GM18508 (cell line): Measurements from ENCODE around the gene ART1.
"Not testable (repeated sequence)": the region's sequence is repeated elsewhere in the genome, so short reads cannot be mapped to it uniquely, and the experiment has no call there.

Experiments
- ATAC-seq: cut with Tn5 transposase; IDR thresholded peaks from one replicate; pipeline ENCODE4 v1.9.1; 2021; ENCODE audit warnings: moderate number of reproducible peaks; ENCODE audit not compliant: insufficient read depth, unreplicated experiment

The ART1 gene

DNA sequence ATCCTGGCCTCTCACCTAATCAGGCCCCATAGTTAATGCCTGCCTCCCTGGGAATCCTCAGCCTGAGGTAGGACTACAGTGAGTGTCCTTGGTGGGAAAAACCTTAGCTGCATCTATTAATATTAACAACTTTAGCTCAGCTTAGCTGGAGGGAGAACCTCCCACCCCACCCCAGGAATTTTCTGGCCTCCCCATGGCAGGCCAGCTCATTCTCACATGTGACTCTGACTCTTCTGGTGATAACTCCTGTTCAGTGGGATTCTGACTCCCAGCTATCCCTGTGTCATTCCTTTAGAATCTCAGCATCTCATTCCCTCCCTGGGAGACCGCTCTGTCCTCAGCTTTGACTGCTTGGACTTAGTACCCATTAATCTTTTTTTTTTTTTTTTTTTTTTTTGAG is 17.6 kb upstream of the ART1 start:
- ATAC-seq, result no peak

- ATAC-seq, result no peak
Measured at GRCh38 chr11:3631331-3631730, 13.6 kb upstream of the ART1 start.

GRCh38 chr11:3632070-3632660 is 12.8 kb upstream of the ART1 start:
- no peak for ATAC-seq

- no peak for ATAC-seq
Measured at GRCh38 chr11:3635641-3636375, 9.1 kb upstream of the ART1 start.

- no peak for ATAC-seq
Measured at GRCh38 chr11:3637201-3637600, 7.7 kb upstream of the ART1 start.

GRCh38 chr11:3638513-3638912 is 6.4 kb upstream of the ART1 start:
- no peak for ATAC-seq

DNA sequence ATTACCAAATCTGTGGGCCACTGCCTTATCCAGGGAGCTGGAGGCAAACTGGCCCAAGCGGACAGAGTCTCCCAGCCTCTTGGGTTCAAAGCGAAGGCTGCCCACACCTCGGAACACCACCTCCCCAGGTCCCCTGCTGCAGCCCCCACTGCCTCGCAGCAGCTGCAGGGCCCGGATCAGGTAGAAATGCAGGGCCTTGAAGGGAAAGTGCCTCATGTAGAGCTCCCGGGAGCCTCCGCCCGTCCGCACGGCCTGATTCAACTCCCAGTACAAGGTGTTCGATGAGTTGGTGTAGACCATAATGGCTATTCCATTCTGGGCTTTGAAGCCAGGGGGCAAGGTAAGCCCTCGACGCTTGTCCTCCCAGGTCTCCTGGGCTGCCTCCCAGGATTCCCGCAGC is 5.1 kb upstream of the ART1 start:
- ATAC-seq, result no peak

DNA sequence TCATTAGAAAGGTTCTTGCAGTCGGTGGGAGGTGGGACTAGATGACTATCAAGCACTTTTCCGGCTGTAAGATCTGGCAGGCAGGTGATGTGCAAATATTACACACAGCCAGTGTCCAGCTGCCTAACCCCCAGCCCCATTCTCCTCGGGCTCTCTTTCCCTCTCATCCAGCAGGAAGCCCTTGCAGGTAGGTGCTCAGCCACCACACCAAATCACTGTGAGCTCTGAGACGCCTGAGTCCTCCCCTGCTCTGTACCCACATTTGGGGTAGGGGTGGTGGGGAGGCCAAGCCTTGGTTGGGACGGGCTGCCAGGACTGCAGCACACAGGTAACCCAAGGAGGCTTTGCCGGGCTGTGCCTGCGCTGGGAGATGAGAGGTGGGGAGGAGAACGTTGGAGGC is 3.7 kb upstream of the ART1 start:
- no peak for ATAC-seq

- ATAC-seq, result no peak
Measured at GRCh38 chr11:3641701-3642070, 3.2 kb upstream of the ART1 start, which contains the start of gene ART5. TSS of gene ART5 (minus strand) at chr11:3641992. CDS start at chr11:3641862, 130 bp downstream.

- ATAC-seq, result no peak
Measured at GRCh38 chr11:3642071-3642951, 2.6 kb upstream of the ART1 start.

DNA sequence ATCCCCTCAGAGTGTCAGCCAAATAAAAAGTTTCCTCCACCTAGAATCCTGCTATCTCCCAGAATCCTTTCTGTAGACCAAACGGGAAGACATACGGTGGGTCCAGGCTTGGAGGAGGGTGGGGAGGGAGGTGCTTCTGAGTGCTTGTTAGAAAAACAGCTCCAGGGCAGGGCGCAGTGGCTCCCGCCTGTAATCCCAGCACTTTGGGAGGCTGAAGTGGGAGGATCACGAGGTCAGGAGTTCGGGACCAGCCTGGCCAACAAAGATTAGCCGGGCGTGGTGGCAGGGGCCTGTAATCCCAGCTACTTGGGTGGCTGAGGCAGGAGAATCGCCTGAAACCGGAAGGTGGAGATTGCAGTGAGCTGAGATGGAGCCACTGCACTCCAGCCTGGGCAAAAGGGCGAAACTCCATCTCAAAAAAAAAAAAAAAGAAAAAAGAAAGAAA is 1.8 kb upstream of the ART1 start:
- ATAC-seq, result not testable (repeated sequence)

DNA sequence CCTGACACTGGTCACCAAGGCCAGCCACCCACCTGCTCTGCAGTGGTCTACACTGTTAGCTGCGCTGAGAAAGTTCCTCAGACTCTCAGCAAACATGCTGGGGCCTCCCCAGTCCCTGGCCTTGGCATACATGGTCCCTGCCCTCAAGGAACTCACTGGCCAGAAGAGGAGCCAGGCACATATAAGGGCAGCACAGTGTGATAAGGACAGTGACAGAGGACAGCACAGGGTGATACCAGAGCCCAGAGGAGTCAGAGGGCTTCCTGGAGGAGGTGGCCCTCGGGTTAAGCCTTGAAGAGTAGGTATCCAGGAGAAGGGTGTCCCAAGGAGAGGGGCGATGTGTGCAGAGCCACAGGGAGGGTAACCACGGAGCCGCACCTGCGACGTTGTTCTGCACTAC is 624 bp downstream of the ART1 start:
- no peak for ATAC-seq

DNA sequence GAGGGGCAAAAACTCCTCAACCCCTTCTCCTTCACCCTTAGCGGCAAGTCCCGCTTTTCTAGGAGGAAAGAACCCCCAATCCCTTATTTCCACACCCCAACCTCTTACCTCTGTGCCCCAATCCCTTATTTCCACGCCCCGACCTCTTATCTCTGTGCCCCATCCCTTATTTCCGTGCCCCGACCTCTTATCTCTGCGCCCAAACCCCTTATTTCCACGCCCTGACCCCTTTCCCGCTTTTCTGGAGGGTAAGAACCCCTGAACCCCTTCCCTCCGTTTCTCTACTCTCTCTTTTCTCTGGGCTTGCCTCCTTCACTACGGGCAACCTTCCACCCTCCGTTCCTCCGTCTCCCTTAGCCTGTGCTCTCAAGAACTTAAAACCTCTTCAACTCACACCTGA is 3.9 kb downstream of the ART1 start:
- not testable (repeated sequence) for ATAC-seq

DNA sequence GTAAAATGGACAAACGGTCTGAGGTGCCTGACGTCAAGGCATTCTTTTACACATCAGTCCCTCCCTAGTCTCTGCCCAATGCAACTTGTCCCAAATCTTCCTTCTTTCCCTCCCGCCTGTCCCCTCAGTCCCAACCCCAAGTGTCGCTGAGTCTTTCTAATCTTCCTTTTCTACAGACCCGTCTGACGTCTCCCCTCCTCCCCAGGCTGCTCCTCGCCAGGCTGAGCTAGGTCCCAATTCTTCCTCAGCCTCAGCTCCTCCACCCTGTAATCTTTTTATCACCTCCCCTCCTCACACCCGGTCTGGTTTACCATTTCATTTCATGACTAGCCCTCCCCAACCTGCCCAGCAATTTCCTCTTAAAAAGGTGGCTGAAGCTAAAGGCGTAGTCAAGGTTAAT is 4.4 kb downstream of the ART1 start:
- not testable (repeated sequence) for ATAC-seq

- ATAC-seq, result not testable (repeated sequence)
Measured at GRCh38 chr11:3652514-3652913, 7.6 kb downstream of the ART1 start.

GRCh38 chr11:3655547-3655946 is 10.6 kb downstream of the ART1 start:
- no peak for ATAC-seq

- not testable (repeated sequence) for ATAC-seq
Measured at GRCh38 chr11:3657331-3657730, 12.4 kb downstream of the ART1 start.

GRCh38 chr11:3658252-3658651 is 13.3 kb downstream of the ART1 start:
- no peak for ATAC-seq

- ATAC-seq, result no peak
Measured at GRCh38 chr11:3659595-3660515, 14.9 kb downstream of the ART1 start.

- ATAC-seq, result no peak
Measured at GRCh38 chr11:3660960-3661359, 16.0 kb downstream of the ART1 start.
